Activated CD8-positive, alpha-beta memory T cell treated with anti-CD3 and anti-CD28 coated beads, Interleukin-2, amount 10 ng/mL, durations not matched to agents 7 days and 5 days (primary cell): ENCODE results near the gene SLC25A11. TPM values are rescaled to one million over a fixed set of nuclear protein-coding genes. Genes with fewer than 3 reads are reported as not detected.
A peak's percentile ranks its signal among the peaks of the same experiment; 100 is the strongest.

ENCODE experiments used
- ATAC-seq: fragments of 150-1000 bp; cut with Tn5 transposase; one replicate; pipeline ENCODE4 v1.10.0; 2021; ENCODE audit warnings: moderate library complexity
- CTCF ChIA-PET: fragments of 350-600 bp; sonication (Branson Sonifier 250); formaldehyde crosslinking; loops from one replicate; lab custom pipeline; 2021; ENCODE audit warnings: antibody characterized with exemption; lab: Charles Lee
- DNase-seq: peaks from one replicate; pipeline ENCODE4 v3.0.0-alpha.2; 2020
- H3K27ac Mint-ChIP-seq: one replicate; pipeline ENCODE4 v1.8.0; 2021; ENCODE audit warnings: mild to moderate bottlenecking, mixed read lengths
- H3K27me3 Mint-ChIP-seq: one replicate; pipeline ENCODE4 v1.8.0; 2021; ENCODE audit warnings: mixed read lengths
- H3K36me3 Mint-ChIP-seq: one replicate; pipeline ENCODE4 v1.8.0; 2021; ENCODE audit warnings: mild to moderate bottlenecking, mixed read lengths
- H3K4me1 Mint-ChIP-seq: one replicate; pipeline ENCODE4 v1.8.0; 2021; ENCODE audit warnings: mixed read lengths
- H3K4me3 Mint-ChIP-seq: one replicate; pipeline ENCODE4 v1.8.0; 2021; ENCODE audit warnings: mild to moderate bottlenecking, moderate library complexity, mixed read lengths
- H3K9me3 Mint-ChIP-seq: one replicate; pipeline ENCODE4 v1.8.0; 2022; ENCODE audit warnings: low read depth, mixed read lengths
- total RNA-seq, 2 experiments: library from RNA; stranded (reverse); gene quantifications; one replicate each; pipeline ENCODE4 v1.2.3, GENCODE V29; 2021

SLC25A11 gene
- total RNA-seq, 2 experiments from 2014 or later = 82.3 to 84.6 TPM

DNA sequence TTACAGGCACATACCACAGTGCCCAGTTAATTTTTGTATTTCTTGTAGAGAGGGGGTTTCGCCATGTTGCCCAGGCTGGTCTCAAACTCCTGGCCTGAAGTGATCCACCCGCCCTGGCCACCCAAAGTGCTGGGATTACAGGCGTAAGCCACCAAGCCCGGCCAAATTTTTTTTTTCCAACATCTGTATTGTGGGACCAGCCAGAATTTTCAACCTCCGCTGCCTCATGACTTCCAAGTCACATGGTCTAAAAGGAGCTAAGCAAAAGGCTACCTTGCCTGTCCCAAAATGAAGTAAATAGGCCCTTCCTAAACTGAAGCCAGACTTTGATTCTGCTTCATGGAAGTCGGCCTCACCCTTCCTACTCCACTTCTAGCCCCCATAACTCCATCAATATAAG, 32.0 kb upstream of the SLC25A11 start:
- CTCF ChIA-PET = interaction anchor here (0.6 to 6.3 kb wide), 6 partner anchors 8 to 91 kb away, joined by 3 to 39 read pairs (median 3); partner anchors contain the start of genes CAMTA2 and PFN1
- no peak for DNase-seq

DNA sequence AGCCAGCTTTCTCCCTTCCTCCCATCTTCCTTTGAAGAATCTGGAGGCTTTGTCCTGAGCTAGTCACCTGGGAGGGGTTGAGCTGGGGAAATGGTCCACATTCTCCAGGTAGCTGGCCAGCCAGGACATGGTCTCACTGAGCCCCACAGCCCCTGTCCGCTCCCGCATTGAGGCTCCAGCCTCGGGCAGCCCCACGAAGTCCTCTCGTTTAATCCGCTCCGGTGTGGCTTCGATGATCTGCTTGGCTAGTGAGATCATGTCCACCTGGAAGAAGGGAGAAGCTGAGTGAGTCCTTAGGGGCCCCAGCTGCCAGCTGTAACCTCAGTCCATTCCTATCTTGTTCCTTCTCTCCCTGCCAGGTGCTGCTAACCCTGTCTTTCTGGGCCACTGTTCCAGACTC, 30.4 kb upstream of the SLC25A11 start:
- Mint-ChIP-seq H3K27me3 (no peaks in the 10 kb centered on the region), H3K27ac (no peak overlapping the region), H3K4me3 (no peak overlapping the region), H3K9me3 (no peaks in the 10 kb centered on the region), H3K36me3 (peaks cover 42% of the 10 kb centered on the region), H3K4me1 (peaks cover 44% of the 10 kb centered on the region)
- ATAC-seq (no peak), DNase-seq (no peak)
- CTCF ChIA-PET = interaction anchor here (1.2 to 6.3 kb wide), 5 partner anchors 10 to 91 kb away, joined by 3 to 39 read pairs (median 8); partner anchors contain the start of genes CAMTA2, RNF167 and SLC25A11

More for the DNA sequence above, 32.0 kb upstream of the SLC25A11 start:
- no peaks in the 10 kb centered on the region for H3K9me3 Mint-ChIP-seq
- no peaks in the 10 kb centered on the region for H3K27me3 Mint-ChIP-seq
- H3K27ac Mint-ChIP-seq = no peak overlapping the region
- H3K4me1 Mint-ChIP-seq = peaks cover 34% of the 10 kb centered on the region
- H3K4me3 Mint-ChIP-seq = no peak overlapping the region
- ATAC-seq = no peak
- peaks cover 41% of the 10 kb centered on the region for H3K36me3 Mint-ChIP-seq

DNA sequence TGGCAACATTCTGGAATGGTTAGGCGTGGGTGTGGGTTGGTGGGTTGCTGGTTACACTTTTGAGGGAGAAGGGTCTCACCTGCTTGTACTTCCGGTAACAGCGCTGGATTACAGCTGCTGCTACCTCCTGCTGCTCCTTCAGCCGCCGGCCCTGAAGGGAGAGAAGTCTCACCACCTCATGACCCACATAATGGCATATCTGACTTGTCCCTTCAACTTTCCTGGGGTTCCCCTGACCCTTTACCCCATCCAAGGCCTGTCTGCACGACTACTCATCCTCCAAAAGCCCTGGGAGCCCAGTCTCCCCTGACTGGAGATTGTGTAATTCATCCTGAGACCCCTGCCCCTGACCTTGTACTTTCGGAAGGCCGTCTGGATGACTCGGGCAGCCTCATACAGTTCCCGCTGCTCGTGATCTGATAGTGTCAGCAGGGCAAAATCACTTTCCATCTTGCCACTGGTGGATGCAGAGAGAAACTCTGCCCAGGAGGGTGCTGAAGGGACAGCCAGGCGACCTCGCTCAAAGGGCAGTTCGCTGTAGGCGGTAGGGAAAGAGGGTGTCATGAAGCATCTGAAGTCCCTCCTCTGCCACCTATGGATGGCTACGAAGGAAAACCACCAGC, 29.8 kb upstream of the SLC25A11 start:
- H3K4me3 Mint-ChIP-seq = no peak overlapping the region
- no peaks in the 10 kb centered on the region for H3K9me3 Mint-ChIP-seq
- H3K36me3 Mint-ChIP-seq = peaks cover 42% of the 10 kb centered on the region
- no peaks in the 10 kb centered on the region for H3K27me3 Mint-ChIP-seq
- peaks cover 43% of the 10 kb centered on the region for H3K4me1 Mint-ChIP-seq
- DNase-seq (no peak), ATAC-seq (no peak)
- no peak overlapping the region for H3K27ac Mint-ChIP-seq
- CTCF ChIA-PET = interaction anchor here (1.0 to 6.3 kb wide), 9 partner anchors 11 to 93 kb away, joined by 3 to 39 read pairs (median 5); partner anchors contain the start of genes CAMTA2, CHRNE, RNF167 and SLC25A11

DNA sequence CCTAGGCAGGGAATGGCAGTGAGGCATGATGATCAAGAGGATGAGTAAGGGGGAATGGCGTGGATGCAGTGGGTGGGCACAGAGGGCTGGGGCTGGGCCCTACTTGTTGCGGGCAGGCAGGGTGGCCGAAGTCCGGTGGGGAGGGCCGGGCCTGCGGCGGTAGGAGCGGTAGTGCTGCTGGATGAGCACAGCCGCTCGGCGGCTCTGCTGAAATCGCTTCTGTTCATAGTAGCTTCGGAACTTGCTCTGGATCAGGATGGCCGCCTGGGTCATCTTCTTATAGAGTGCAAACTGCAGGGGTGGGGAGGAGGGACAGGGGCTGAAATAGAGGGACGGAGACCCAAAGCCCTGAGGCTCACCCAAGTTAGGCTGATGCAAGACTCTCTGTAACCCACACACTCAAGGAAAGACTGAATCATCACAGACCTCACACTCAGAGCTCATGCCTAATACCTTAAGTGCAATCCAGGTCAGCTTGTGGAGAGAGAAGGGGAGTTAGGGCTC, 29.3 kb upstream of the SLC25A11 start:
- peaks cover 41% of the 10 kb centered on the region for H3K4me1 Mint-ChIP-seq
- peaks cover 42% of the 10 kb centered on the region for H3K36me3 Mint-ChIP-seq
- no peak for ATAC-seq
- H3K9me3 Mint-ChIP-seq = no peaks in the 10 kb centered on the region
- no peak overlapping the region for H3K27ac Mint-ChIP-seq
- H3K27me3 Mint-ChIP-seq = no peaks in the 10 kb centered on the region
- peak; percentile 71 for DNase-seq
- no peak overlapping the region for H3K4me3 Mint-ChIP-seq
- CTCF ChIA-PET = interaction anchor here (1.0 to 6.3 kb wide), 6 partner anchors 12 to 94 kb away, joined by 3 to 39 read pairs (median 16); partner anchors contain the start of genes CAMTA2, CHRNE, RNF167 and SLC25A11

DNA sequence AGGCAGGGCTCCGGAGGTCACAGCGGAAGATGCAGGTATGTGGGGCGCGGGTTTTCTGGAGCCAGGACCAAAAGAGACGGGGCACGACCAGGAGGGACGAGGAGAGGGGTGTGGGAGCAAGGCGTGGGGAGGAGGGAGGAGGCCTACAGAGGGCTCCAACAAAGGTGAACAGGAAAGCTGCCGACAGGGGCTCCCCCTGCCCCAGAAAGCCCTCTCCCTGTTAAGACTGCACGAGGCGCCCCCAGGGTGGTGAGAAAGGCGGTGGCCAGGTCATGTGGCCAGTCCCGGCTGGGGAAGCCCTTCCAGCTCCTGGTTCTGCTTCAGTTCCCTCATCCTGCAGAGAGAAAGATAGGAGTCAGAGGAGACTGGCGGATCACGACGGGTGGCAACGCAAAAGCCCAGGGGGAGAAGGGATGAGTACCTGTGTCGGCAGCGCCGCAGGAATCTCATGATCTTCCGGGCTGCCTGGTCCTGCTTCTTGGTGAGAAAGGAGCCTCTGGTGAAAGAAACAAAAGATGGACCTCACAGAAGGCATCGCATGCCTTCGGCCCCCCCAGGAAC, 28.7 kb upstream of the SLC25A11 start:
- Mint-ChIP-seq H3K4me3 (no peak overlapping the region), H3K27ac (no peak overlapping the region), H3K4me1 (peaks cover 36% of the 10 kb centered on the region), H3K27me3 (no peaks in the 10 kb centered on the region), H3K36me3 (peaks cover 39% of the 10 kb centered on the region), H3K9me3 (no peaks in the 10 kb centered on the region)
- DNase-seq (no peak), ATAC-seq (no peak)
- CTCF ChIA-PET = interaction anchor here (0.7 to 6.3 kb wide), 11 partner anchors 13 to 94 kb away, joined by 3 to 39 read pairs (median 8); partner anchors contain the start of genes CAMTA2, CHRNE, ENO3 and PFN1

DNA sequence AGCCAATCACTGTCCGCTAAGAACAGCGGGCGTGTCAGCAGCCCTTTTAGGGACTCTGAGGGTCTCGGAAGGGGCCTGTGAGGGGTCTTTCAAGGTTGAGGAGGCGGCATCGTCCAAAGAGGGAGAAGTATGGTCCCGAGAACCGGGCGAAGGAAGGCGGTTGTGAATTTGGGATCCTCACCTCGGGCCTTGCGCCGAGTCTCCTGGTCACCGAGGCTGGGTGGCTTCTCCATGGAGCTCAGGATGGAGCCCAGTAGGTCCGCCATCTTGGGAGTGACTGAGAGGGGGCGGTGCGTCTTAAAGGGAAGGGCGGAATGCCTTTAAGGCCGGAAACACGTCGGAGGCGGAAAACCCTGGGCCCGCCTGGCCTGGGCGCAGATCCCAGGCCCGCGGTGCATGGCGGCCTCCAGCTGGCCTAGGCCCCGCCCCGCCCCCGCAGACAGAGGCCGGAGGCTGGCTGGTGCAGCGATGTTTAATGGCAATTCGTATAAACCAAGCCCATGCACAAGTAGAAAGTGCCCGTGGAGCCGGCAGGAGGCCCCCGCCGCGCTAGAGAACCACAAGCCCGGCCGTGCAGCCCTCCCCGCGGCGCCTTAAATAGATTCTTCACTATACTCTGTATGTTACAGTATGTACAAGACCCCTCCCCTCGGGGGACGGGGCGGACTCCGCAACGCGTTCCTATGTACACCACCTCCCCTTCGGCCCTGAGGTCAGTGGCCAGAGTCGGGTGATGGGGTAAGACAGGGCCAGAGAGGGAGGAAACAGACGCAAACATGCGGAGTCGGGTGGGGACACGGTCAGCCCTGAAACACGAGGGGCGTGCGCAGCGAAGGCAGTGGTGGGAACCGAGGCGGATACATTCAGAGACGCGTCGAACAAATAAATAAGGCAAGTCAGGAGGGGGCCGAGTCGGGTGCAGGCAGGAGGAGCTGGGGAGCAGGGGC, 28.0 kb upstream of the SLC25A11 start, which contains the start of gene SPAG7:
Gene SPAG7 (minus strand): TSS at position 279 of the 947 bp plus-strand sequence. CDS start 13 bp downstream, at position 266.
- DNase-seq (peak; percentile 96), ATAC-seq (peak; percentile 73)
- Mint-ChIP-seq H3K36me3 (peaks cover 39% of the 10 kb centered on the region), H3K4me3 (no peak within 1 kb of the TSS), H3K27me3 (no peaks in the 10 kb centered on the region), H3K27ac (no peak within 1 kb of the TSS), H3K4me1 (peaks cover 36% of the 10 kb centered on the region), H3K9me3 (no peaks in the 10 kb centered on the region)
- CTCF ChIA-PET = interaction anchor here (0.7 to 6.3 kb wide), 16 partner anchors 10 to 401 kb away, joined by 3 to 39 read pairs (median 7); partner anchors contain the start of genes CAMTA2, ENO3, PFN1 and RNF167

DNA sequence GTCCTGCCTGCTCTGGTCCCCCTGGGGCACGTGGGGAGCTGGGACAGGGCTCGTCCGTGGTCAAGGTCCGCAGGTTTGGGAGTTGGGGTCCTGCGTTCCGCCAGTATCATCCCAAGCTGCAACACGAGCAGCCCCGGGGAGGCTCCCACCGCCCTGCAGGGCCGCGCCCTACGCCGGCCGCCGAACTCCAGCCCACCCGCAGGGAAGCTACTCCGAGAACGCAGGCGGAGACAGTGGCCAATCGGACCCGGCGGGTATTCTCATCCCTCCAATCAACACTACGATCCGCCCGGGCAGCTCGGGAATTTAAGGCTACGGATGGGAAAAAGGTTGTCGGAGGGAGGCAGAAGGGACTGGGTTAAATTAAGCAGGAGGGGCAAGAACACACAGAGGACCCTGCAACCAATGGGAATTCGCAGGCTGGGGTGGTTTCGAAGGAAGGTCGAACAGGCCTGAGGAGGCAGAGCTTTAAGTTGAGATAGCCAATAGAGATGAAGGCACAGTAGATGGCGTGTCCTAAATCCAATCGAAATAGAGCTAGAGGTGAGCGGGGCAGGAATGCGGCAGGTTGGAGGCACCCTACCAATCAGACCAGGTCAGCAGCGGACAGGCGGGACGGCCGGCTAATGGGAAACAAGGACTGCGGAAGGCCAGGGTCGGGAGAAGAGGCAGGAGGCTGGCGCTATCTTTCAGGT, 27.1 kb upstream of the SLC25A11 start:
- ATAC-seq = peak; percentile 89
- H3K36me3 Mint-ChIP-seq = peaks cover 34% of the 10 kb centered on the region
- peak; percentile 99 for DNase-seq
- H3K4me3 Mint-ChIP-seq = no peak overlapping the region
- no peaks in the 10 kb centered on the region for H3K9me3 Mint-ChIP-seq
- H3K27me3 Mint-ChIP-seq = no peaks in the 10 kb centered on the region
- CTCF ChIA-PET = interaction anchor here (1.0 to 6.3 kb wide), 13 partner anchors 9 to 400 kb away, joined by 3 to 39 read pairs (median 9); partner anchors contain the start of genes CAMTA2, ENO3, PFN1 and RNF167
- H3K4me1 Mint-ChIP-seq = peaks cover 36% of the 10 kb centered on the region
- H3K27ac Mint-ChIP-seq = no peak overlapping the region

DNA sequence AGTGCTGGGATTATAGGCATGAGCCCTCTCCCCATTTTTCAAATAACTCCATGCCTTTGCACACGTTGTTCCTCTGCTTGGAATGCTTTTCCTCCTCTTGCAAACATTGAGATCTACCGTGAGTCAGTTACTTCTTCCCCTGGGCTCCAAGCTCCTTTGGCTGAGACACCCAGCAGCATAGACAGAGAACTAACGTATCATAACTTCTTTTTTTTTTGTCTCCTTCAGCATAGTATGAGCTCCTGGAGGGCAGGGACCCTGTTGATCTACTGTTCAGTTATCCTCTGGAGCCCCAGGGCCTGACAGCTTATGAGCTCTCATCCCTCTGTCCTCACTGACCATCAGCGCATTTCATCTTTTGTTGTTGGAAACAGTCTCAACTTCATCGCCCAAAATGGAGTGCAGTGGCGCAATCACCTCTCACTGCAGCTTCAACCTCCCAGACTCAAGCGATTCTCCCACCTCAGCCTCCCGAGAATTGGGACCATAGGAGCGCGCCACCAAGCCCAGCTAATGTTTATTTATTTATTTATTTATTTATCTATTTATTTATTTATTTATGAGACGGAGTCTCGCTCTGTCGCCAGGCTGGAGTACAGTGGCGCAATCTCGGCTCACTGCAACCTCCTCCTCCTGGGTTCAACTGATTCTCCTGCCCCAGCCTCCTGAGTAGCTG, 25.6 kb upstream of the SLC25A11 start:
- Mint-ChIP-seq H3K27ac (no peak overlapping the region), H3K27me3 (no peaks in the 10 kb centered on the region), H3K36me3 (peaks cover 31% of the 10 kb centered on the region), H3K4me3 (peak overlapping the region; percentile 44), H3K9me3 (no peaks in the 10 kb centered on the region), H3K4me1 (peaks cover 30% of the 10 kb centered on the region)
- CTCF ChIA-PET = interaction anchor here (1.3 to 4.7 kb wide), 3 partner anchors 13 to 56 kb away, joined by 3 to 34 read pairs (median 31); partner anchors contain the start of gene PFN1
- ATAC-seq (no peak), DNase-seq (no peak)

DNA sequence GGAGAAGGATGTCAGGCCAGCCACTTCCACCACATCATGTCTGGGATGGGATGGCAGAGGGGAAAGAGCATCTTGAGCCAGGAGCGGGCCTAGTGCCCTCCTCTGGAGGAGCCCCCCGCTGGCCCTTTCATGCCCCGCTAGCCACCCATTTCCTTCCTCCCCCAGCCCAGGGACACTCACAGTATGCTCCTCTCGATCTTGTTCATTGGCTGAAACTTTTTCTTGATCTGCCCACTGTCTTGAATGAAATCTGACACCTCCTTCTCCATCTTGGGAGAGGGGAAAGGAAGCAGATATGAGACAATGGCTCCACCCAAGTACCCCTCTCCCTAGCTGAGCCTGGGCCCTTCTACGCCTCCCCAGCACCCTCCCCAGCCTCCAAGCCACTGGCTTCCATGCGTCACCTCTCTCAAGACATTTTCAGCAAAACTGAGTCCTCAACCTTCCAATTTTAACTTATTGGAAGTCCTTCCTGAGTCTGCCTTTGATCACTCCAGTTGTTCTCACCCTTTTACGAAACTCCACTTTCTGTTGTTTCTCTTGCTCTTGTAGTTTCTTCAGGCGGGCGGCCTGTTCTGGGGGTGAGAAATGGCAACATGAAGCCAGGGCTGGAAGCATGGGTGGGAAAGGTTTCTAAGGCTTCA, 20.6 kb upstream of the SLC25A11 start:
- no peak overlapping the region for H3K27ac Mint-ChIP-seq
- H3K36me3 Mint-ChIP-seq = peaks cover 12% of the 10 kb centered on the region
- no peak overlapping the region for H3K4me3 Mint-ChIP-seq
- DNase-seq = no peak
- CTCF ChIA-PET = no interaction called here
- peaks cover 3% of the 10 kb centered on the region for H3K4me1 Mint-ChIP-seq
- ATAC-seq = no peak
- no peaks in the 10 kb centered on the region for H3K27me3 Mint-ChIP-seq
- H3K9me3 Mint-ChIP-seq = no peaks in the 10 kb centered on the region

DNA sequence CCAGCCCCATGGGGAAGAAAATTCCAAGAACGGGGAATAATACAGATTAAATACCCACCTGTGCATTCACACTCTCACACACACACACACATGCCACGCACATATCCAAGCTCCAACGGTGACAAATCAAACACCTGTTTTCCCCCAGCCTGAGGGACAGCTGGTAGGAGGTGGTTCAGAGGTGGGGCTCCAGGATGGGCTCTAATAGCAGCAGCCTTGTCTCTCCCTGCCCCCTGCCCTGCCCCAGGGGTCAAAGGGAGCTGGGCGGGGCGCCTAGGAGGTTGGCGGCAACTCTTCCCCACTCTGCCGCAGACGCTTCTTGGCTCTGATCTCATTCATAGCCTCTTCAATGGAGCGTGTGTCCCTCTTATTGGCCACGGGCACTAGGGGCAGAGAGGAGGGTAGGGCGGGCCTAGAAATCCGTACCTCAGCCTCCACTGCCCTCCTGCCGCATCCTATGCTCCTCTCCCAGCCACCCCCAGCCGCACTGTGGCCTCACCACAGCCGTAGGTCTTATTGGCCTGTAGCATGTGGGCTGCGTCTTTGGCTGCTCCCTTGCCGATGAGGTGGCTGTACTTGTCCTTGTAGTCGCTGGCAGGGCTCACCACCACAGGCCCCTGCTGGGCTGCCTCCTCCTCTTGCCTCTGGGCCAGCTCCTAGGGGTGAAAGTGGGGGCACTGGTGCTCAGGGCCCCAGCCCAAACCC, 19.6 kb upstream of the SLC25A11 start:
- no peaks in the 10 kb centered on the region for H3K4me1 Mint-ChIP-seq
- H3K9me3 Mint-ChIP-seq = no peaks in the 10 kb centered on the region
- H3K36me3 Mint-ChIP-seq = peaks cover 7% of the 10 kb centered on the region
- H3K27ac Mint-ChIP-seq = no peak overlapping the region
- DNase-seq (no peak), ATAC-seq (no peak)
- H3K27me3 Mint-ChIP-seq = no peaks in the 10 kb centered on the region
- CTCF ChIA-PET = interaction anchor here (3.7 kb wide), 1 partner anchor 8 kb away, joined by 17 read pairs; the partner anchor contains the start of gene SPAG7
- no peak overlapping the region for H3K4me3 Mint-ChIP-seq

DNA sequence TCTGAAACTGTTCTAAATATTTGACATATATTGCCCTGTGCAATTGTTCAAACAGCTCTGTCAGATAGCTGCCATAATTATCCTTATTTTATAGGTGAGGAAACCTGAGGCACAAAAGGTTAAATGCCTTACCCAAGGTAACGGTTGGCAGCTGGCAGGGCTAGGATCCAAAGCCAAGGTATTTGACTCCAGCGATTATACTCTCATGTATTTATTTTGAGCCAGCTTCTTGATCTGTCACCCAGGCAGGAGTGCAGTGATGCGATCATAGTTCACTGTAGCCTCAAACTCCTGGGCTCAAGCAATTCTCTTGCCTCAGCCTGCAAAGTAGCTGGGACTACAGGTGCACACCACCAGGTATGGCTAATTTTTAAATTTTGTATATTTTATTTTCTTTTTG, 18.3 kb upstream of the SLC25A11 start:
- no peak overlapping the region for H3K4me3 Mint-ChIP-seq
- ATAC-seq = no peak

More for the DNA sequence above, 18.3 kb upstream of the SLC25A11 start:
- H3K36me3 Mint-ChIP-seq = peaks cover 7% of the 10 kb centered on the region
- H3K4me1 Mint-ChIP-seq = no peaks in the 10 kb centered on the region
- CTCF ChIA-PET = interaction anchor here (1.4 to 3.7 kb wide), 4 partner anchors 9 to 49 kb away, joined by 6 to 17 read pairs (median 12); partner anchors contain the start of genes RNF167, SLC25A11 and SPAG7
- no peak for DNase-seq
- no peaks in the 10 kb centered on the region for H3K27me3 Mint-ChIP-seq
- no peaks in the 10 kb centered on the region for H3K9me3 Mint-ChIP-seq
- no peak overlapping the region for H3K27ac Mint-ChIP-seq
